Measurements from ENCODE around the gene XPR1.

XPR1 gene

GRCh38 chr1:180603850-180604226 is 28.0 kb upstream of the XPR1 start:
- peak; percentile 52 for DNase-seq (ENCODE audit: low read depth)
- H3K4me3 ChIP-seq (ENCODE audit: low read length): no peak overlapping the region
- TF ChIP-seq CTCF (IDR thresholded peaks at IDR 0.05; ENCODE audit: insufficient read depth, low read depth, low read length, missing control alignments): no peak

GRCh38 chr1:180606155-180606554 is 25.7 kb upstream of the XPR1 start:
- no peak for DNase-seq (ENCODE audit: low read depth)
- TF ChIP-seq CTCF (IDR thresholded peaks at IDR 0.05; ENCODE audit: insufficient read depth, low read depth, low read length, missing control alignments): no peak
- H3K4me3 ChIP-seq (ENCODE audit: low read length): no peak overlapping the region

- no peak overlapping the region for H3K4me3 ChIP-seq (ENCODE audit: low read length)
- no peak for TF ChIP-seq CTCF (IDR thresholded peaks at IDR 0.05; ENCODE audit: insufficient read depth, low read depth, low read length, missing control alignments)
- peak; percentile 55 for DNase-seq (ENCODE audit: low read depth)
Measured at GRCh38 chr1:180609643-180610555, 21.9 kb upstream of the XPR1 start.

- no peak overlapping the region for H3K4me3 ChIP-seq (ENCODE audit: low read length)
- DNase-seq (ENCODE audit: low read depth): no peak
- no peak for TF ChIP-seq CTCF (IDR thresholded peaks at IDR 0.05; ENCODE audit: insufficient read depth, low read depth, low read length, missing control alignments)
Measured at GRCh38 chr1:180610556-180611015, 21.2 kb upstream of the XPR1 start.

GRCh38 chr1:180611016-180611930 is 20.5 kb upstream of the XPR1 start:
- TF ChIP-seq CTCF (IDR thresholded peaks at IDR 0.05; ENCODE audit: insufficient read depth, low read depth, low read length, missing control alignments): no peak
- no peak overlapping the region for H3K4me3 ChIP-seq (ENCODE audit: low read length)
- DNase-seq (ENCODE audit: low read depth): peak; percentile 64

- DNase-seq (ENCODE audit: low read depth): no peak
- no peak for TF ChIP-seq CTCF (IDR thresholded peaks at IDR 0.05; ENCODE audit: insufficient read depth, low read depth, low read length, missing control alignments)
- H3K4me3 ChIP-seq (ENCODE audit: low read length): no peak overlapping the region
Measured at GRCh38 chr1:180612632-180613031, 19.2 kb upstream of the XPR1 start.

Data from epithelial cell of esophagus (primary cell).